Head of caudate nucleus (tissue), 42 donors: ENCODE data around the gene WDR73.
"Not testable (repeated sequence)": the region's sequence is repeated elsewhere in the genome, so short reads cannot be mapped to it uniquely, and the experiment has no call there.

Experiments used
- DNase-seq, 42 donors: peaks; one replicate each; pipeline versions ENCODE4 v3.0.0 to v3.0.0-alpha.2; 2020 to 2021; ENCODE audit warnings: mixed read lengths in 7 of 42
- intact Hi-C: fragments of 100-400 bp; cut with DNase I; formaldehyde crosslinking; loops from one replicate; pipeline ENCODE4 v1.15.0; 2022

Gene WDR73

GRCh38 chr15:84653910-84654688 lies at the start of gene WDR73:
Gene WDR73, minus strand, starts transcription at chr15:84654283. Its CDS starts 9 bp downstream, at chr15:84654274.
- DNase-seq, result peak; percentile 97 to 100 (median 99)
- intact Hi-C loops, result loop anchor here (5.0 to 10.0 kb wide), 3 partner anchors 63 to 291 kb away; partner anchors contain the start of genes SEC11A and ZNF592

GRCh38 chr15:84703808-84704207 lies 49.7 kb upstream of the WDR73 start:
- intact Hi-C loops, result no loop called here

GRCh38 chr15:84702961-84703482 lies 48.9 kb upstream of the WDR73 start:
- DNase-seq, result peak in 30 of 42 donors; percentile 7 to 79 (median 44)
- intact Hi-C loops, result no loop called here

More at GRCh38 chr15:84703808-84704207, 49.7 kb upstream of the WDR73 start:
- no peak for DNase-seq

GRCh38 chr15:84699538-84700191 lies 45.6 kb upstream of the WDR73 start:
- DNase-seq, result no peak
- intact Hi-C loops, result no loop called here

DNA sequence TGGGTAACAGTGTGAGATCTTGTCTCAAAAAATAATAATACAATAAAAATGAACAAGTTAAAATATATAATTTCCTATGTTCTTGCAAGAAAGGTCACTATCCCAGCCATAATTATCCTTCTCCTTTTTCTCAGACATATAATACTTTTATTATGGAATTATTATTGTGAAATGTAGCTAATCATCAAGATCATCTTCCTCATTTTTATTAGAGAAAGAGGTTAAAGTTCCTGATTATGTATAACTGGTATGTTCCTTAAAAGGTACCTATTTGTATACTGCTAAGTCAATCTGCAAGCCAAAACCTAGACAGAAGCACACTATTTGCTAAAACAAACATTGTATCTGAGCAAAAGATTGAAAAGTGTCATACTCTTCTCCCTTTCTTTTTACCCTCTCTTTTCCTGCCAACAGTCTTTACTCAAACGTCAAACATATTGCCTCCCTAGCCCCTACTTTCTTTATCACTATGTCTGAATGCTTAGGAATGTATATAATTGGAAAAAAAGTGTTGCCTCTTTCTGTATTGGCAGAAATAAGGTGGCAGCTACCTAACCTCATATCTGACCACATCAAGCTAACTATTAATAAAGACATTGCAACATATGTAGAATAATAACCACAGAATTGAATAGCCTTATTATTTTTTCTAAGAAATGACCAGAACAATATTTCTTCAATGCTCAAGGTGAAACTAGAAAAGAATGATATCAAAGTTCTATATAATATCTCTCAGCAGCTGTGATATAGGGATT lies 43.3 kb upstream of the WDR73 start:
- intact Hi-C loops, result no loop called here
- no peak for DNase-seq

- DNase-seq, result no peak
- intact Hi-C loops, result no loop called here
Measured at GRCh38 chr15:84696757-84697156, 42.7 kb upstream of the WDR73 start.

DNA sequence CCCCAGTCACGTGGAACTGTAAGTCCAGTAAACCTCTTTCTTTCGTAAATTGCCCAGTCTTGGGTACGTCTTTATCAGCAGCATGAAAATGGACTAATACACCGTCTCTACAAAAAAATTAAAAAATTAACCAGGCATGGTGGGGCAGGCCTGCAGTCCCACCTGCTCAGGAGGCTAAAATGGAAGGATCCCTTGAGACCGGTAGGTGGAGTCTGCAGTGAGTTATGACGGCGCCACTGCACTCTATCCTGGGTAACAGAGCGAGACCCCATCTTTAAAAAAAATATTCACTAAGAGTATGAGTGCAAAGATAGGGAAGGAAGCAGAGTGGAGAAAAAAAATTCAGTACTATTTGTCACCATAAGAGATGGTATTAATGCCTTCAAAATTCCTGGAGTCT lies 36.3 kb upstream of the WDR73 start:
- no peak for DNase-seq
- intact Hi-C loops, result no loop called here

GRCh38 chr15:84689858-84690257 lies 35.8 kb upstream of the WDR73 start:
- no peak for DNase-seq
- intact Hi-C loops, result no loop called here

GRCh38 chr15:84686446-84686845 lies 32.4 kb upstream of the WDR73 start:
- DNase-seq, intact Hi-C loops: not testable (repeated sequence)

DNA sequence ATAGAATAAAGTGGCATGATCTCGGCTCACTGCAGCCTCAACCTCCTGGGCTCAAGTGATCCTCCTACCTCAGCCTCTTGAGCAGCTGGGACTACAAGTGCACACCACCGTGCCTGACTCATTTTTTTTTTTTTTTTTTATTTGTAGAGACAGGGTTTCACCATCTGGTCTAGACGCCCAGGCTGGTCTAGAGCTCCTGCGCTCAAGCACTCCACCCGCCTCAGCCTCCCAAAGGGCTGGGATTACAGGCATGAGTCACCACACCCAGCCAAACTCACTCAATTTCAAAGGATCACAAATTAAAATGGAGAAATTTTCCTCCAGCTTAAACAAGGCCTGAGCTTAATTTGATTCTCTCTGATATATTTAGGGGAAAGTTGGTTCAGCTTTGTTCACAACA lies 31.2 kb upstream of the WDR73 start:
- intact Hi-C loops, result no loop called here
- peak in 28 of 42 donors; percentile 9 to 71 (median 22) for DNase-seq

DNA sequence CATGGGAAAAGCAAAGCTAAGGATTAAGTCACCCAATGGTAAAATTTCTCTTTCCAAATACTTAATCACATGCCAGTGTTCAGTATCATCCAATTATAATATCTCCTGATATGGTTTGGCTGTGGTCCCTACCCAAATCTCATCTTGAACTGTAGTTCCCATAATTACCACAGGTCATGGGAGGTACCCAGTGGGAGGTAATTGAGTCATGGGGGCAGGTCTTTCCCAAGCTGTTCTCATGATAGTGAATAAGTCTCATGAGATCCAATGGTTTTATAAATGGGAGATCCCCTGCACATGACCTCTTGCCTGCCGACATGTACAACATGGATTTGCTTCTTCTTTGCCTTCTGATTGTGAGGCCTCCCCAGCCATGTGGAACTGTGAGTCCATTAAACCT lies 30.0 kb upstream of the WDR73 start:
- DNase-seq, result no peak
- intact Hi-C loops, result no loop called here

DNA sequence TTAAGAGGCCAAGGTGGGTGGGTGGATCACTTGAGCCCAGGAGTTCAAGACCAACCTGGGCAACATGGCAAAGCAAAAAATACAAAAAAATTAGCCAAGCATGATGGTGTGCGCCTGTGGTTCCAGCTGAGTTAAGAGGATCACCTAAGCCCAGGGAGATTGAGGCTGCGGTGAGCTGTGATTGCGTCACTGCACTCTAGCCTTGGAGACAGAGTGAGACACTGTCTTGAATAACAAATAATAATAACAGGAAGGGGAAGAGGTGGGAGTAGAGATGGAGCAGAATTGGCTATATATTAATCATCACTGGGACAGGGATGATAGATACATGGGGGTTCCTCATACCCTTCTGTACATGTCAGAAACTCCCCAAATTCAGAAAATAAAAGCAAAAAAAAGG lies 27.7 kb upstream of the WDR73 start:
- no peak for DNase-seq
- intact Hi-C loops, result no loop called here

- intact Hi-C loops, result no loop called here
- DNase-seq, result no peak
Measured at GRCh38 chr15:84671211-84671610, 17.1 kb upstream of the WDR73 start.

DNA sequence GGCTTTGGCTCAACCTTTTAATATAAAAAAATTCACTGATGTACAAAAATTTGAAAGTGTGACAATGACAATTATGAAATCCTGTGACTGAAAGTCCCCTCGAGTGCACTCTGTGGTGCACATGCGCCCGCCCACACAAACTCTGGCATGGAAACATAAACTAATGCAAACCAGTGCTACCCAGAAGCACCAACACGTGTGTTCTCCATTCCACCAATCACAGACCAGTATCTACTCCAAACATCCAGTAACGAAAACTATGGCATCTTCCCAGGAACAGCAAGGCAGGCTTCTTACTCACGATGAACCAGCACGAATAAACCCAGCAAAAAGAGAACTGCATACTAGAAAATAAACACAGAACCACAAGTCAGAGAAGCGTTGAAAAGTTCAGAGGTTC lies 15.6 kb upstream of the WDR73 start:
- DNase-seq, result no peak
- intact Hi-C loops, result no loop called here

GRCh38 chr15:84668221-84668982 lies 14.3 kb upstream of the WDR73 start:
- intact Hi-C loops, result no loop called here

GRCh38 chr15:84666373-84666772 lies 12.3 kb upstream of the WDR73 start:
- no peak for DNase-seq
- intact Hi-C loops, result no loop called here

More at GRCh38 chr15:84668221-84668982, 14.3 kb upstream of the WDR73 start:
- DNase-seq, result no peak

DNA sequence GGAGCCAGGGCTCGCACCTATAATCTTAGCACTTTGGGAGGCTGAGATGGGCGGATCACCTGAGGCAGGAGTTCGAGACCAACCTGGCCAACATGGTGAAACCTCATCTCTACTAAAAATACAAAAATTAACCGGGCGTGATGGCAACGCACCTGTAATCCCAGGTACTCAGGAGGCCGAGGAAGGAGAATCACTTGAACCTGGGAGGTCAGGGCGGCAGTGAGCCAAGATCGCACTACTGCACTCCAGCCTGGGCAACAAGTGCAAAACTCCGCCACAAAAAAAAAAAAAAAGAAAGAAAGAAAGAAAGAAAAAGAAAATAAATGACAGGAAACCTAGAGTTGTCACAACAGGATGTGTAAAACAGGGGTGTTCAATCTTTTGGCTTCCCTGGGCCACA lies 6.9 kb upstream of the WDR73 start:
- intact Hi-C loops, result no loop called here
- no peak for DNase-seq

DNA sequence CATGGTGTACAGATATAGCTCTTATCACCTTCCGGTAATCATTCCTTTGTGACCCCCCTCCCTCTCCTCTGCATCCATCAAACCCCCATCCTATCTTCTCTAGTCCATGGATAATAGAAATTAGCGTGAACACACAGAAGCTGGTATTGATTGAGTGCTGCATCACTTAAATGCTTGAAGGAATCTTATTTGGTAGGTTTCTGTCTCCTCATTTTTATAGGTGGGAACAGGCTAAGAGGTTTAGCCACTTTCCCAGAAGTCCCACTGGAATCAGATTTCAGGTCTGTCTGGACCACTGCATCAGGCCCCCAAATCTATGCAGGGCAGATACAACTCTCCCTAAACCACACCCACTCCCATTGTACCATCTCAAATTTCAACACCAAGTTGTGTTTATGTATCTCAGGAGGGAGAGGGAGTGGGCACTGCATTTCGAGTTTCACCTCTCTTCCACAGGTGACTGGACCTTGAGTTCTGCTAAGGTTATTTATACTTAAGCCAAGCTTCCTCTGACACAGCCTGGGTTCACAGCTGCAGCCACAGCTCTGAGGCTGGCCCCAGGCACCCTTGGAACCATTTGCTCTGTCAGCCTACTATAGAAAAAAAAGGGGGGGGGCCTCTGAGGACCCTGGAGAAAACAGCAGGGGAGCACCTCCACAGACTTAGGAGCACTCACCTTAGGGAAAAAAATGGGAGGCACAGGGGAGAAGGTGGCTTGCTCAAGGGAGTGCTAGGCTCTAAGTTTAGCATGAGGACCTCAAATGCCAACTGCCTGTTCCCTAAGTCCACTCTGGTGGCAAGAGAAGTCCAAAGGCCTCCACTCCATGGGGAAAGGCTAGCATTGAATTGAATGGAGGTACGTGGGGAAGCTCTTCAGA lies 6.1 kb upstream of the WDR73 start:
- DNase-seq, result no peak
- intact Hi-C loops, result loop anchor here (10.0 kb wide), 1 partner anchor 285 kb away; no protein-coding TSS in a partner anchor
